ENCODE results near the gene UTY.
"Not testable (repeated sequence)": the region's sequence is repeated elsewhere in the genome, so short reads cannot be mapped to it uniquely, and the experiment has no call there.

UTY gene

DNA sequence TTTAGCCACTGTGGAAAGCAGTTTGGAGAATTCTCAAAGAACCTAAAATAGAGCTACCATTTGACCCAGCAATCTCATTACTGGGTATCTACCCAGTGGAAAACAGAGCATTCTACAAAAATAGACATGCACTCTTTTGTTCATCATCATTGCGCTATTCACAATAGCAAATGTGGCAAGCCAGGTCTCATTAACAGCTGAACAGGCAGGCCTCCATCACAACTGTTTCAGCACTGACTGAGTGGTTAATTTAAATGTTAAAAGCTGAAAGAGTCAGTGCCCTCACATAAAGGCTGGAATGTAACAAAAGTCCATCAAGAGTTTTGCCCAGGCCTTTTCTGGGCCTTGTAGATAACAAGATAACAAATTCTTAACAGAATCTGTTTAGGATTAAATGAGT, 166.9 kb downstream of the UTY start:
- TF ChIP-seq, protein P1, sequence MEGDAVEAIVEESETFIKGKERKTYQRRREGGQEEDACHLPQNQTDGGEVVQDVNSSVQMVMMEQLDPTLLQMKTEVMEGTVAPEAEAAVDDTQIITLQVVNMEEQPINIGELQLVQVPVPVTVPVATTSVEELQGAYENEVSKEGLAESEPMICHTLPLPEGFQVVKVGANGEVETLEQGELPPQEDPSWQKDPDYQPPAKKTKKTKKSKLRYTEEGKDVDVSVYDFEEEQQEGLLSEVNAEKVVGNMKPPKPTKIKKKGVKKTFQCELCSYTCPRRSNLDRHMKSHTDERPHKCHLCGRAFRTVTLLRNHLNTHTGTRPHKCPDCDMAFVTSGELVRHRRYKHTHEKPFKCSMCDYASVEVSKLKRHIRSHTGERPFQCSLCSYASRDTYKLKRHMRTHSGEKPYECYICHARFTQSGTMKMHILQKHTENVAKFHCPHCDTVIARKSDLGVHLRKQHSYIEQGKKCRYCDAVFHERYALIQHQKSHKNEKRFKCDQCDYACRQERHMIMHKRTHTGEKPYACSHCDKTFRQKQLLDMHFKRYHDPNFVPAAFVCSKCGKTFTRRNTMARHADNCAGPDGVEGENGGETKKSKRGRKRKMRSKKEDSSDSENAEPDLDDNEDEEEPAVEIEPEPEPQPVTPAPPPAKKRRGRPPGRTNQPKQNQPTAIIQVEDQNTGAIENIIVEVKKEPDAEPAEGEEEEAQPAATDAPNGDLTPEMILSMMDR (IDR thresholded peaks at IDR 0.05; ENCODE audit: insufficient read depth, low read depth, low read length, missing control alignments) = no peak
- no peak for DNase-seq (ENCODE audit: low read depth)
- H3K4me3 ChIP-seq (ENCODE audit: low read length) = no peak overlapping the region

DNA sequence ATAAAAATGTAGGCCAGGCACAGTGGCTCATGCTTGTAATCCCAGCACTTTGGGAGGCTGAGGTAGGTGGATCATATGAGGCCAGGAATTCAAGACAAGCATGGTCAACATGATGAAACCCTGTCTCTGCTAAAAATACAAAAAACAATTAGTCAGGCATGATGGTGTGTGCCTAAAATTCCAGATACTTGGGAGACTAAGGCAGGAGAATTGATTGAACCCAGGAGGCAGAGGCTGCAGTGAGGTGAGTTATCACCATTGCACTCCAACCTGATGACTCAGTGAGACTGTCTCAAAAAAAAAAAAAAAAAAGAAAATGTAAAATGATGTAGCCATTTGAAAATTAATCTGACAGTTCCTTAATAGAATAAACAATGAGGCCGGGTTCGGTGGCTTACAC, 171.9 kb downstream of the UTY start:
- H3K4me3 ChIP-seq (ENCODE audit: low read length) = no peak overlapping the region
- DNase-seq (ENCODE audit: low read depth) = peak; percentile 41
- TF ChIP-seq, protein P1 (IDR thresholded peaks at IDR 0.05; ENCODE audit: insufficient read depth, low read depth, low read length, missing control alignments) = no peak

DNA sequence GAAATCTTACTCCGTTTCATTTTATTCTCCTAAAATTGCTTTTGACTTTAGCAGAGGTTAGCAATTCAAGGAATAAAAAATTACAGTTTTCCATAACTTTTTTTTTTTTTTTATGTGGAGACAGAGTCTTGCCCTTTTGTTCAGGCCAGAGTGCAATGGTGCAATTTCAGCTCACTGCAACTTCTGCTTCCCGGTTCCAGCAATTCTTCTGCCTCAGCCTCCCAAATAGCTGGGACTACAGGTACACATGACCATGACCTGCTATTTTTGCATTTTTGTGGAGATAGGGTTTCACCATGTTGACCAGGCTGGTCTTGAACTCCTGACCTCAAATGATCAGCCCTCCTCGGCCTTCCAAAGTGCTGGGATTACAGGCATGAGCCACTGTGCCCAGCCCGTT, 179.0 kb downstream of the UTY start:
- TF ChIP-seq, protein P1 (IDR thresholded peaks at IDR 0.05; ENCODE audit: insufficient read depth, low read depth, low read length, missing control alignments) = no peak
- no peak overlapping the region for H3K4me3 ChIP-seq (ENCODE audit: low read length)
- no peak for DNase-seq (ENCODE audit: low read depth)

DNA sequence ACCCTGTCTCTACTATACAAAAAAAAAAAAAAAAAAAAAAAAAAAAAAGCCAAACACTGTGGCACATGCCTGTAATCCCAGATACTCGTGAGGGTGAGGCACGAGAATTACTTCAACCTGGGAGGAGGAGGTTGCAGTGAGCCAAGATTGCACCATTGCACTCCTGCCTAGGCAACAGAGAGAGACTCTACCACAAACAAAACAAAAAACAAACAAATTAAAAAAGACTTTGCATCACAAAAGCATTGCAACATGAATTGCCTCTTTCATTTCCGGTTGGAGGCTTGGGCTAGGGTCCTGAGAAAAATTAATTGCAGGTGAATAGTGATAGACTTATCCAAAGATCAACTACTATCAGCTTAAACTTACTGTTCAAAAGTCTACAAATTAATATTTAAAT, 180.4 kb downstream of the UTY start:
- no peak overlapping the region for H3K4me3 ChIP-seq (ENCODE audit: low read length)
- TF ChIP-seq, protein P1 (IDR thresholded peaks at IDR 0.05; ENCODE audit: insufficient read depth, low read depth, low read length, missing control alignments) = no peak
- DNase-seq (ENCODE audit: low read depth) = no peak

DNA sequence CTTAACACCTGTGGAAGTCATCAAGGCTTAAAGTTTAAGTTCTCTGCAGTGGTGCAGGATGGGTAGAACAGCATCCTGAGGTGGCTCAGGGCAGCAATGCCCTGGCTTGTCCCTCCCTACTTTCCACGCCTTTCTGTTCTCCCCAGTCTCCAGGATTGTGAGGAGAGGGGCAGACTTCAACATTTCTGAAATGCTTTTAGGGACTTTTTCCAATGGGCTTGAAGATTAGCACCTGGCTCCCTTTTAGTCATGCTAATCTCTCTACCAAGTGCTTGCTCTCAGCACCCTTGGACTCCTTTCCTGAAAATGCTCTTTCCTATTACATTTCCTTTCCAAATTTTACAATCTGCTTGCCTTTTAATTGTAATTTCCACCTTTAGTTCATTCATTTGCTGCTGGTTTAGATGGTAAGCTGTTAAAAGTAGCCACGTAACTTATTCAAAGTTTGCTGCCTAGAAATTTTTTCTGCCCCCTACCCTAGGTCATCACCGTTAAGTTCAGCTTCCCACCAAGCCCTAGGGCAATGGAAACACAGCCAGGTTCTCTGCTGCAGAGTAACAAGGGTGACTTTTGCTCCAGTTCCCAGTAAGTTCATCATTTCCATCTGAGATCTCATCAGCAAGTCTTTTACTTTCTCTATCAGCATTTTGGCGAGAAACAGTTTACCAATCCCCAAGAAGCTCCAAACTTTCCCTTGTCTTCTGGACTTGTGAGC, 183.5 kb downstream of the UTY start:
- no peak for DNase-seq (ENCODE audit: low read depth)
- TF ChIP-seq, protein P1 (IDR thresholded peaks at IDR 0.05; ENCODE audit: insufficient read depth, low read depth, low read length, missing control alignments) = no peak
- no peak overlapping the region for H3K4me3 ChIP-seq (ENCODE audit: low read length)

DNA sequence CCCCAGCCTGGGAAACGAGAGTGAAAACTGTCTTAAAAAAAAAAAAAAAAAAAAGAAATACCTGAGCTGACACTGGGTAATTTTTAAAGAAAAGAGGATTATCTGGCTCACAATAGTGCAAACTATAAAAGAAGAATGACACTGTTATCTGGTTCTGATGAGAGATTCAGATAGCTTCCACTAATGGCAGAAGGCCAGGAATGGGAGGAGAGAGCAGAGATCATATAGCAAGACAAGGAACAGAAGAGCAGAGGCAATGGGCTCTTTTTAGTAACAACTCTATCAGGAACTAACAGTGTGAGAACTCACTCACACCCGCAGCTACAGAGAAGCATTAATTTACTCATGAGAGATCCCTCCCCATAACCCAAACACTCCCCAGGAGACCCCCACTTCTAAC, 184.8 kb downstream of the UTY start:
- TF ChIP-seq, protein P1 (IDR thresholded peaks at IDR 0.05; ENCODE audit: insufficient read depth, low read depth, low read length, missing control alignments) = no peak
- H3K4me3 ChIP-seq (ENCODE audit: low read length) = no peak overlapping the region
- DNase-seq (ENCODE audit: low read depth) = no peak

DNA sequence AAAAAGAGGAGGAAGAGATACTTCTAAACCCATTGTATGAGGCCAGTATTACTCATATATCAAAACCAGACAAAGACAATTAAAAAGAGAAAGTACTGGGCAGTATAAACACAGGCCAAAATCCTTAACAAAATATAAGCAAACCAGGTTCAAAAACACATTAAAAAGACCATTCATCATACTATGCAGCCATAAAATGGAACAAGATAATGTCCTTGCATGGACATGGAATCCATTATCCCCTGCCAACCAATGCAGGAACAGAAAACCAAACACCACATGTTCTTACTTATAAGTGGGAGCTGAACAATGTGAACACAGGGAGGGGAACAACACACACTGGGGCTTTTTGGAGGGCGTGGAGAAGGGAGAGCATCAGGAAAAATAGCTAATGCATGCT, 188.6 kb downstream of the UTY start:
- TF ChIP-seq, protein P1 (IDR thresholded peaks at IDR 0.05; ENCODE audit: insufficient read depth, low read depth, low read length, missing control alignments) = no peak
- no peak for DNase-seq (ENCODE audit: low read depth)
- no peak overlapping the region for H3K4me3 ChIP-seq (ENCODE audit: low read length)

DNA sequence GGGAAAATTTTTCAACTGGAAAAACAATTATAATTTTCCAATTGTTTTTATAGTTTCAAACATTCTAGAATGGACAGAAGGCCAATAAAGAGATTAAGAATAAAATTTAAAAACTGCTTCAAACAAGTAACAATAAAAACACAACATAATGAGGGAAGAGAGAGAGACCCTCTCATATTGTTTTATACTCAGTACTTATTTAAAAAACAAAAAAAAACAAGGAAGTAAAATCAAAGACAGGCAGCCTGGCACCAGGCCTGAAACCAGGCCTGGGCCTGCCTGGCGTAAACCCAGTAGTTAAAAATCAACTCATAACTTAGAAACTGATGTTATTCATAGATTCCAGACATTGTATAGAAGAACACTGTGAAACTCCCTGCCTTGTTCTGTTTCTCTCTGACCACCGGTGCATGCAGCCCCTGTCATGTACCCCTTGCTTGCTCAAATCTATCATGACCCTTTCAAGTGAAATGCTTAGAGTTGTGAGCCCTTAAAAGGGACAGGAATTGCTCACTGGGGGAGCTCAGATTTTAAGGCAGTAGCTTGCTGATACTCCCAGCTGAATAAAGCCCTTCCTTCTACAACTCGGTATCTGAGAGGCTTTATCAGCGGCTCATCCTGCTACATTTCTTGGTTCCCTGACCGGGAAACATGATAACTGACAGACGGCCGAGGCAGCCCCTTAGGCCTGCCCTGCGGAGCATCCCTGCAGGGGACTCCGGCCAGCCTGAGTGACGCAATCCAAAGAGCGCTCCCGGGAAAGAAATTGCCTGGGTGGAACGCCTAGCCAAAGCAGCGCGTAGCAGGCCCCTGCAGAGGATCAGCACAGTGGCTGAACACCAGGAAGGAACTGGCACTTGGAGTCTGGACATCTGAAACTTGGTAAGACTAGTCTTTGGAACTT, 197.4 kb downstream of the UTY start:
- DNase-seq (ENCODE audit: low read depth) = peak; percentile 37
- H3K4me3 ChIP-seq (ENCODE audit: low read length) = not testable (repeated sequence)
